HG03342 (cell line): ENCODE data around the gene ALAS1.

ENCODE experiments used
- ATAC-seq: cut with Tn5 transposase; IDR thresholded peaks from one replicate; pipeline ENCODE4 v1.9.1; 2021; ENCODE audit warnings: mild to moderate bottlenecking, moderate library complexity; ENCODE audit not compliant: unreplicated experiment

The ALAS1 gene

GRCh38 chr3:52233968-52234367 is 36.0 kb downstream of the ALAS1 start:
- no peak for ATAC-seq

- no peak for ATAC-seq
Measured at GRCh38 chr3:52234516-52235447, 36.8 kb downstream of the ALAS1 start.

- no peak for ATAC-seq
Measured at GRCh38 chr3:52236424-52236886, 38.5 kb downstream of the ALAS1 start.

- ATAC-seq: no peak
Measured at GRCh38 chr3:52237006-52237656, 39.2 kb downstream of the ALAS1 start.

- ATAC-seq: no peak
Measured at GRCh38 chr3:52237657-52238172, 39.8 kb downstream of the ALAS1 start.

GRCh38 chr3:52238193-52238760 is 40.3 kb downstream of the ALAS1 start:
- no peak for ATAC-seq

- peak; percentile 76 for ATAC-seq
Measured at GRCh38 chr3:52238761-52239701, 41.1 kb downstream of the ALAS1 start, which contains the start of gene TWF2. TWF2 (minus strand) TSS chr3:52239158; CDS start chr3:52239016, 142 bp downstream.

- no peak for ATAC-seq
Measured at GRCh38 chr3:52240059-52240885, 42.3 kb downstream of the ALAS1 start.

GRCh38 chr3:52240886-52241370 is 43.0 kb downstream of the ALAS1 start:
- ATAC-seq: no peak

- ATAC-seq: no peak
Measured at GRCh38 chr3:52242039-52242438, 44.1 kb downstream of the ALAS1 start.

GRCh38 chr3:52243791-52244628 is 46.0 kb downstream of the ALAS1 start:
- peak; percentile 39 for ATAC-seq

- no peak for ATAC-seq
Measured at GRCh38 chr3:52245322-52246263, 47.6 kb downstream of the ALAS1 start, which contains the start of gene PPM1M. PPM1M (plus strand) TSS chr3:52245759; CDS start chr3:52245825, 66 bp downstream.

GRCh38 chr3:52246264-52246620 is 48.3 kb downstream of the ALAS1 start:
- no peak for ATAC-seq

GRCh38 chr3:52246728-52247408 is 48.9 kb downstream of the ALAS1 start:
- ATAC-seq: no peak

GRCh38 chr3:52247409-52248164 is 49.6 kb downstream of the ALAS1 start:
- no peak for ATAC-seq

- ATAC-seq: no peak
Measured at GRCh38 chr3:52248165-52248541, 50.2 kb downstream of the ALAS1 start.
